AG09309 (cell line): Measurements from ENCODE around the gene FBXW4.

ENCODE experiments used
- DNase-seq: peaks from one replicate; pipeline ENCODE4 v3.0.0-alpha.2; 2010; ENCODE audit warnings: low read depth
- H3K4me3 ChIP-seq: 2 replicates; pipeline ENCODE4 v1.5.1; 2011; ENCODE audit warnings: mild to moderate bottlenecking, low read depth, low read length, moderate library complexity; ENCODE audit not compliant: control insufficient read depth
- CTCF ChIP-seq: IDR thresholded peaks from 2 replicates; pipeline ENCODE4 v1.5.1; 2011; ENCODE audit warnings: mild to moderate bottlenecking, low read depth, low read length, inconsistent platforms; ENCODE audit not compliant: insufficient read depth, control insufficient read depth; ENCODE audit errors: missing control alignments

Gene FBXW4

GRCh38 chr10:101617102-101617823 is 77.7 kb downstream of the FBXW4 start:
- TF ChIP-seq CTCF = no peak
- H3K4me3 ChIP-seq = no peak overlapping the region
- DNase-seq = no peak

- DNase-seq = no peak
- TF ChIP-seq CTCF = no peak
- no peak overlapping the region for H3K4me3 ChIP-seq
Observed at GRCh38 chr10:101616415-101617101, 78.4 kb downstream of the FBXW4 start.

GRCh38 chr10:101615525-101616116 is 79.3 kb downstream of the FBXW4 start:
- DNase-seq = no peak
- no peak for TF ChIP-seq CTCF
- no peak overlapping the region for H3K4me3 ChIP-seq

- no peak for DNase-seq
- TF ChIP-seq CTCF = no peak
- H3K4me3 ChIP-seq = no peak overlapping the region
Observed at GRCh38 chr10:101614663-101615524, 80.1 kb downstream of the FBXW4 start.

- H3K4me3 ChIP-seq = no peak overlapping the region
- no peak for DNase-seq
- no peak for TF ChIP-seq CTCF
Observed at GRCh38 chr10:101613646-101614045, 81.3 kb downstream of the FBXW4 start.

- no peak for DNase-seq
- TF ChIP-seq CTCF = no peak
- no peak overlapping the region for H3K4me3 ChIP-seq
Observed at GRCh38 chr10:101612872-101613271, 82.1 kb downstream of the FBXW4 start.
